ENCODE data around the gene CLTC.

DNA sequence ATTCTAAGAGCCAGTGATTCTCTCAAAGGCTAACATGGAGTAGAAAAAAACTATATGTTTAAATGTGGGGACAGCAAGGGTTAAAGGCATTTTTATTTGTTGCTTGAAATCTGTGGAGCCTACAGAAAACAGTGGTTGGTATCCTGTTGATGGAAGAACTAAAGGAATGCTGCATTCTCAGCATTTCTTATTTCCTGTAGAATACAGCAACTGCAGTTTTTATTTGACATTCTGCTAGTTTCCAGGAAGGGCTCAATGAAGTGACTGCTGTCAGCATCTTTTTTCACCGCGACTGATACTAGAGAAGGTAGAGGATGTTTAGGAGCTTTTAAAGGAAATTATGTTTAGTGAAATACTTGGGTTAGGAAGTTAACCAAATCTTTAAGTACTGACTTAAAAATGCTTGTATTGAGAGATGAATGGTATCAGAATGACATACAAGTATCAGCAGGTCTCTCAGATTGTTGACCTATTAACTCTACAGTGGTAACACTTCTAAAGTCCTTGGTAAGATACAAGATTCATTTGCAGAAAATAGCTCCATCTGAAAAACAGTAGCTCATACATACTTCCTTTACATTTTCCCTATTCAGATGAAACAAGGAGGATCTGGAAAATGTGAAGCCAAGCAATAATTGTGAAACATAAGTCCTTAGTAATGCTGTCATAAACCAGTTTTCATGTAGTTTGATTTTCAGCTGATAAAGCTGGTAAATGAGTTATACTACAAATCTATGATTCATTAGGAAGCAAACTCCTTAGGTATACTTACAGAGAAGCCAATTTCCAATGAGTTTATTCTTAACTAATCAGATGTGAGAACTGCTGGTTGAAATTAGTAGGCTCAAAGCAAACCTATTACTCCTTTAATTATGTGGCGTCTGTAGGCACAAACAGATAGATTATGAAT is 15.2 kb downstream of the CLTC start:
- TF ChIP-seq, protein P1, sequence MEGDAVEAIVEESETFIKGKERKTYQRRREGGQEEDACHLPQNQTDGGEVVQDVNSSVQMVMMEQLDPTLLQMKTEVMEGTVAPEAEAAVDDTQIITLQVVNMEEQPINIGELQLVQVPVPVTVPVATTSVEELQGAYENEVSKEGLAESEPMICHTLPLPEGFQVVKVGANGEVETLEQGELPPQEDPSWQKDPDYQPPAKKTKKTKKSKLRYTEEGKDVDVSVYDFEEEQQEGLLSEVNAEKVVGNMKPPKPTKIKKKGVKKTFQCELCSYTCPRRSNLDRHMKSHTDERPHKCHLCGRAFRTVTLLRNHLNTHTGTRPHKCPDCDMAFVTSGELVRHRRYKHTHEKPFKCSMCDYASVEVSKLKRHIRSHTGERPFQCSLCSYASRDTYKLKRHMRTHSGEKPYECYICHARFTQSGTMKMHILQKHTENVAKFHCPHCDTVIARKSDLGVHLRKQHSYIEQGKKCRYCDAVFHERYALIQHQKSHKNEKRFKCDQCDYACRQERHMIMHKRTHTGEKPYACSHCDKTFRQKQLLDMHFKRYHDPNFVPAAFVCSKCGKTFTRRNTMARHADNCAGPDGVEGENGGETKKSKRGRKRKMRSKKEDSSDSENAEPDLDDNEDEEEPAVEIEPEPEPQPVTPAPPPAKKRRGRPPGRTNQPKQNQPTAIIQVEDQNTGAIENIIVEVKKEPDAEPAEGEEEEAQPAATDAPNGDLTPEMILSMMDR (conservative IDR thresholded peaks at IDR 0.05; ENCODE audit: low read depth in 2 of 2), result no peak
- TF ChIP-seq POLR2AphosphoS5 (IDR thresholded peaks at IDR 0.05; ENCODE audit: low read depth), result no peak
- TF ChIP-seq EZH2phosphoT487 (IDR thresholded peaks at IDR 0.05; ENCODE audit: unreplicated experiment), result no peak
- TF ChIP-seq ZNF114 (CRISPR knock-in tag; IDR thresholded peaks at IDR 0.05), result no peak
